B cell (primary cell): ENCODE data around the gene MAGI2. TPM values are rescaled to one million over a fixed set of nuclear protein-coding genes. Genes with fewer than 3 reads are reported as not detected.

Experiments used
- ATAC-seq: fragments of 200-7000 bp; cut with Tn5 transposase; one replicate; pipeline ENCODE4 v1.10.0; 2021; ENCODE audit warnings: low read depth, mild to moderate bottlenecking, moderate number of reproducible peaks, moderate library complexity
- CTCF ChIA-PET: fragments of 350-600 bp; sonication (Branson Sonifier 250); formaldehyde crosslinking; loops from one replicate; lab custom pipeline; 2021; ENCODE audit warnings: antibody characterized with exemption, inconsistent platforms; lab: Charles Lee
- POLR2A ChIA-PET: fragments of 350-600 bp; sonication (Branson Sonifier 250); formaldehyde crosslinking; loops from one replicate; lab custom pipeline; 2021; ENCODE audit warnings: antibody characterized with exemption; lab: Charles Lee
- DNase-seq: peaks from one replicate; pipeline ENCODE4 v3.0.0; 2013
- H2AFZ ChIP-seq: 2 replicates; pipeline ENCODE4 v1.6.1; 2012; ENCODE audit warnings: mild to moderate bottlenecking, low read depth, low read length; ENCODE audit not compliant: insufficient read depth, poor library complexity, severe bottlenecking
- H3K27ac ChIP-seq, 2 donors: 1 replicate in 1 of 2; 2 replicates in 1 of 2; pipeline ENCODE4 v1.5.1; 2012 to 2013; ENCODE audit warnings: low read length in 2 of 2, mild to moderate bottlenecking in 2 of 2, moderate library complexity in 1 of 2
- H3K27me3 ChIP-seq, 4 experiments: fragments of 200-600 bp in 1 of 4; sonication (generic) in 1 of 4; replicated peaks in 1 of 4; 1 replicate in 2 of 4; 2 replicates in 2 of 4; pipeline versions ENCODE4 v1.6.1 to v1.7.0; 2013 to 2016; ENCODE audit warnings: low read length in 3 of 4, mild to moderate bottlenecking in 2 of 4, mixed read lengths in 1 of 4, moderate library complexity in 1 of 4; ENCODE audit not compliant: insufficient read depth in 4 of 4, control insufficient read depth in 3 of 4; ENCODE audit errors: control extremely low read depth in 1 of 4
- H3K36me3 ChIP-seq, 2 experiments: replicated peaks in 1 of 2; 1 replicate in 1 of 2; 2 replicates in 1 of 2; pipeline versions ENCODE4 v1.6.1 to v1.7.1; 2013; ENCODE audit warnings: low read length in 1 of 2; ENCODE audit not compliant: insufficient read depth in 2 of 2, control insufficient read depth in 1 of 2; ENCODE audit errors: control extremely low read depth in 1 of 2, extremely low read depth in 1 of 2
- H3K4me1 ChIP-seq, 2 donors: fragments of 200-600 bp in 1 of 2; sonication (generic) in 1 of 2; 1 replicate in 1 of 2; 2 replicates in 1 of 2; pipeline versions ENCODE4 v1.5.1 to v1.6.1; 2013 to 2017; ENCODE audit warnings: low read length in 2 of 2; ENCODE audit not compliant: control insufficient read depth in 2 of 2, insufficient read depth in 2 of 2
- H3K4me2 ChIP-seq: replicated peaks from 2 replicates; pipeline ENCODE3; 2012; ENCODE audit warnings: mild to moderate bottlenecking, low read depth, low read length; ENCODE audit not compliant: poor library complexity, severe bottlenecking
- H3K4me3 ChIP-seq, 5 experiments: fragments of 200-600 bp in 1 of 5; sonication (generic) in 1 of 5; 1 replicate in 3 of 5; 2 replicates in 2 of 5; pipeline versions ENCODE4 v1.5.1 to v1.7.0; 2011 to 2016; ENCODE audit warnings: low read length in 4 of 5, mild to moderate bottlenecking in 4 of 5, low read depth in 2 of 5, control low read depth in 1 of 5, moderate library complexity in 1 of 5; ENCODE audit not compliant: insufficient read depth in 1 of 5; ENCODE audit errors: control extremely low read depth in 1 of 5, extremely low read depth in 1 of 5
- H3K79me2 ChIP-seq: fragments of 200-600 bp; sonication (generic); one replicate; pipeline ENCODE4 v1.6.0; 2016; ENCODE audit warnings: low read length; ENCODE audit not compliant: control insufficient read depth, insufficient read depth
- H3K9ac ChIP-seq: fragments of 200-600 bp; sonication (generic); 2 replicates; pipeline ENCODE4 v1.6.1; 2017; ENCODE audit warnings: mild to moderate bottlenecking, low read length, moderate library complexity
- H3K9me3 ChIP-seq, 3 donors: one replicate each; pipeline versions ENCODE4 v1.6.1 to v1.7.1; 2013; ENCODE audit warnings: low read length in 2 of 3; ENCODE audit not compliant: control insufficient read depth in 2 of 3, insufficient read depth in 1 of 3; ENCODE audit errors: control extremely low read depth in 1 of 3
- H4K20me1 ChIP-seq: 2 replicates; pipeline ENCODE4 v1.6.0; 2012; ENCODE audit warnings: mild to moderate bottlenecking, low read length; ENCODE audit not compliant: insufficient read depth, control insufficient read depth, poor library complexity, severe bottlenecking
- H3K27ac Mint-ChIP-seq: one replicate; pipeline ENCODE4 v1.8.0; 2021; ENCODE audit warnings: mixed read lengths
- H3K27me3 Mint-ChIP-seq: one replicate; pipeline ENCODE4 v1.8.0; 2021; ENCODE audit warnings: mixed read lengths
- H3K4me1 Mint-ChIP-seq: one replicate; pipeline ENCODE4 v1.8.0; 2021; ENCODE audit warnings: mixed read lengths
- H3K4me3 Mint-ChIP-seq: one replicate; pipeline ENCODE4 v1.8.0; 2021; ENCODE audit warnings: mixed read lengths
- H3K9me3 Mint-ChIP-seq: one replicate; pipeline ENCODE4 v1.8.0; 2022; ENCODE audit warnings: mixed read lengths; ENCODE audit not compliant: insufficient read depth
- EZH2 ChIP-seq: IDR thresholded peaks from 2 replicates; pipeline ENCODE4 v1.6.1; 2012; ENCODE audit warnings: borderline replicate concordance, low read depth, mild to moderate bottlenecking, moderate library complexity, low read length; ENCODE audit not compliant: insufficient read depth, poor library complexity, severe bottlenecking
- whole genome bisulfite sequencing: methylation state at CpG from one replicate; pipeline ENCODE4 v1.1.5; 2013; ENCODE audit warnings: missing lambda C conversion rate; ENCODE audit not compliant: insufficient coverage; 5-methylcytosine and 5-hydroxymethylcytosine counted together
- intact Hi-C: fragments of 100-400 bp; cut with micrococcal nuclease; formaldehyde crosslinking; loops from one replicate; pipeline ENCODE4 v1.10.0; 2022
- polyA plus RNA-seq: library from polyadenylated mRNA; depleted of rRNA; stranded (reverse); fragments of >200 nt; gene quantifications from 2 replicates; pipeline ENCODE4 v1.2.3, GENCODE V29; 2012
- total RNA-seq, 2 donors: library from RNA; stranded (reverse); fragments of 120-200 nt in 1 of 2; gene quantifications; 1 replicate in 1 of 2; 2 replicates in 1 of 2; pipeline versions ENCODE4 v1.2.3 to v1.2.4, GENCODE V29; 2013 to 2022
- TF ChIP-seq, protein P1 (sequence below): fragments of 200-600 bp; IDR thresholded peaks from one replicate; pipeline ENCODE4 v1.8.0; 2022; ENCODE audit warnings: antibody characterized with exemption, mild to moderate bottlenecking

The MAGI2 gene
- total and polyA plus RNA-seq, 2 donors (not counting 1 experiment from before 2014, with no cell fraction given) = 0.16 to 0.64 TPM

GRCh38 chr7:79272938-79273337 is 180.5 kb downstream of the MAGI2 start:
- H3K4me2 ChIP-seq = no peak overlapping the region
- ChIA-PET CTCF (no interaction called here), POLR2A (no interaction called here)
- H3K9ac ChIP-seq = no peak overlapping the region
- H2AFZ ChIP-seq = no peak overlapping the region
- intact Hi-C loops = no loop called here
- Mint-ChIP-seq H3K9me3 (no peaks in the 10 kb centered on the region), H3K27ac (no peak overlapping the region), H3K27me3 (no peaks in the 10 kb centered on the region), H3K4me3 (no peak overlapping the region), H3K4me1 (no peaks in the 10 kb centered on the region)
- no peak overlapping the region for H3K4me3 ChIP-seq
- no peak for TF ChIP-seq EZH2
- TF ChIP-seq, protein P1, sequence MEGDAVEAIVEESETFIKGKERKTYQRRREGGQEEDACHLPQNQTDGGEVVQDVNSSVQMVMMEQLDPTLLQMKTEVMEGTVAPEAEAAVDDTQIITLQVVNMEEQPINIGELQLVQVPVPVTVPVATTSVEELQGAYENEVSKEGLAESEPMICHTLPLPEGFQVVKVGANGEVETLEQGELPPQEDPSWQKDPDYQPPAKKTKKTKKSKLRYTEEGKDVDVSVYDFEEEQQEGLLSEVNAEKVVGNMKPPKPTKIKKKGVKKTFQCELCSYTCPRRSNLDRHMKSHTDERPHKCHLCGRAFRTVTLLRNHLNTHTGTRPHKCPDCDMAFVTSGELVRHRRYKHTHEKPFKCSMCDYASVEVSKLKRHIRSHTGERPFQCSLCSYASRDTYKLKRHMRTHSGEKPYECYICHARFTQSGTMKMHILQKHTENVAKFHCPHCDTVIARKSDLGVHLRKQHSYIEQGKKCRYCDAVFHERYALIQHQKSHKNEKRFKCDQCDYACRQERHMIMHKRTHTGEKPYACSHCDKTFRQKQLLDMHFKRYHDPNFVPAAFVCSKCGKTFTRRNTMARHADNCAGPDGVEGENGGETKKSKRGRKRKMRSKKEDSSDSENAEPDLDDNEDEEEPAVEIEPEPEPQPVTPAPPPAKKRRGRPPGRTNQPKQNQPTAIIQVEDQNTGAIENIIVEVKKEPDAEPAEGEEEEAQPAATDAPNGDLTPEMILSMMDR = no peak
- no peaks in the 10 kb centered on the region for H3K9me3 ChIP-seq
- no CpG with 5 or more reads among the region's 2 CpGs for WGBS
- no peak overlapping the region for H3K27ac ChIP-seq
- H3K36me3 ChIP-seq = no peaks in the 10 kb centered on the region
- ATAC-seq (no peak), DNase-seq (no peak)
- H3K27me3 ChIP-seq = no peaks in the 10 kb centered on the region
- H4K20me1 ChIP-seq = no peaks in the 10 kb centered on the region
- no peaks in the 10 kb centered on the region for H3K4me1 ChIP-seq
- no peaks in the 10 kb centered on the region for H3K79me2 ChIP-seq

DNA sequence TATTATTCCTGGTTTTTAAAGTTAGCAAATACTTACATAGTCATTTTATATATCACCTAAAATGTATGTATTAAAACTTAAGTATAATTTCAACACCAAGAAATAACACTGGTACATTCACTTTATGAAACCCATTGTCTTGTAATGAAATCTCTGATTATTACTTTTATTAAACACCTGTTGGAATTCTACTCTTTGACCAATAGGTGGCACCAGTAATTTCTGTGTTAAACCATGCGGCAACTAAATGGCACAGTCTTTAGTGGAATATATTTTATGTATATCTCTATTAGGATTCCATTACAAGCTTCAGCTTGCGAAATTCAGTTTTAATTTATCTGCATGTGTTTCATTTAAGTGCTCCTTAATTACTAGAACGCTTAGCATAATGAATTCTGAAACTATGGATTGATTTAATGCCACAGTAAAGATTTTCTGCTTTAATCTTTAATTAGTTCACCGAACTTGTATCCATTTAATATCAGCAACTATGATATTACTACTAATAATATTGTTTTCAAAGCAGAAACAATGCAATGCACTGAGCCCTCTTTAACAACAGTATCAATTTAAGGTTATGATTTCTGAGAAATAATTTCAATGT is 181.3 kb downstream of the MAGI2 start:
- Mint-ChIP-seq H3K4me1 (no peaks in the 10 kb centered on the region), H3K4me3 (no peak overlapping the region), H3K27ac (no peak overlapping the region), H3K27me3 (no peaks in the 10 kb centered on the region), H3K9me3 (no peaks in the 10 kb centered on the region)
- H3K36me3 ChIP-seq = no peaks in the 10 kb centered on the region
- H3K9ac ChIP-seq = no peak overlapping the region
- no peak for DNase-seq
- no peaks in the 10 kb centered on the region for H3K79me2 ChIP-seq
- intact Hi-C loops = no loop called here
- TF ChIP-seq, protein P1 = peak; percentile 60
- no peak for TF ChIP-seq EZH2
- no peak overlapping the region for H3K27ac ChIP-seq
- no peaks in the 10 kb centered on the region for H3K4me1 ChIP-seq
- no peaks in the 10 kb centered on the region for H3K9me3 ChIP-seq
- no peaks in the 10 kb centered on the region for H4K20me1 ChIP-seq
- no CpG with 5 or more reads among the region's 4 CpGs for WGBS
- H3K27me3 ChIP-seq = no peaks in the 10 kb centered on the region
- no peak overlapping the region for H2AFZ ChIP-seq
- ChIA-PET CTCF (no interaction called here), POLR2A (no interaction called here)
- no peak overlapping the region for H3K4me3 ChIP-seq
- ATAC-seq = no peak
- H3K4me2 ChIP-seq = no peak overlapping the region
